H1 (cell line): ENCODE results near the gene CLCF1. TPM values are rescaled to one million over a fixed set of nuclear protein-coding genes. Genes with fewer than 3 reads are reported as not detected.
A peak's percentile ranks its signal among the peaks of the same experiment; 100 is the strongest.

Experiments
- CTCF ChIA-PET: fragments of 300-600 bp; sonication (Branson Sonifier 250); formaldehyde crosslinking; loops from one replicate; lab custom pipeline; 2021; ENCODE audit not compliant: partially characterized antibody; lab: Charles Lee
- POLR2A ChIA-PET: fragments of 300-600 bp; sonication (Branson Sonifier 250); formaldehyde crosslinking; loops from one replicate; lab custom pipeline; 2021; ENCODE audit warnings: inconsistent platforms; ENCODE audit not compliant: partially characterized antibody; lab: Charles Lee
- DNase-seq, 2 experiments: peaks; one replicate each; pipeline versions ENCODE4 v3.0.0 to v3.0.0-alpha.2; 2010 to 2022; ENCODE audit warnings: low spot score in 2 of 2, low read depth in 1 of 2, mixed read lengths in 1 of 2
- FAIRE-seq: peaks from 2 replicates; lab custom pipeline; 2011; peaks lifted over from hg19 to GRCh38; lab: Jason Lieb, UNC
- H2AFZ ChIP-seq: 2 replicates; pipeline ENCODE4 v1.8.1; 2012; ENCODE audit warnings: low read length, inconsistent platforms
- H2AK5ac ChIP-seq: 2 replicates; pipeline ENCODE4 v1.6.1; 2013; ENCODE audit warnings: low read depth, low read length
- H2BK120ac ChIP-seq: replicated peaks from 2 replicates; pipeline ENCODE3; 2013; ENCODE audit warnings: low read depth, low read length, inconsistent platforms
- H2BK12ac ChIP-seq: 2 replicates; pipeline ENCODE4 v1.6.1; 2013; ENCODE audit warnings: low read depth, low read length
- H2BK15ac ChIP-seq: 2 replicates; pipeline ENCODE4 v1.6.1; 2013; ENCODE audit warnings: low read length
- H2BK20ac ChIP-seq: 2 replicates; pipeline ENCODE4 v1.6.1; 2013; ENCODE audit warnings: low read length
- H2BK5ac ChIP-seq: 2 replicates; pipeline ENCODE4 v1.6.1; 2013; ENCODE audit warnings: low read depth, low read length
- H3K14ac ChIP-seq: 2 replicates; pipeline ENCODE4 v1.6.1; 2013; ENCODE audit warnings: inconsistent platforms; ENCODE audit not compliant: insufficient read length
- H3K18ac ChIP-seq: 2 replicates; pipeline ENCODE4 v1.6.1; 2013; ENCODE audit warnings: low read length; ENCODE audit errors: extremely low read depth
- H3K23ac ChIP-seq: 2 replicates; pipeline ENCODE4 v1.6.1; 2013; ENCODE audit warnings: inconsistent platforms; ENCODE audit not compliant: insufficient read length
- H3K23me2 ChIP-seq: 2 replicates; pipeline ENCODE4 v1.6.1; 2013; ENCODE audit warnings: low read depth, low read length
- H3K27ac ChIP-seq: 2 replicates; pipeline ENCODE4 v1.6.1; 2011; ENCODE audit warnings: low read depth, low read length, inconsistent platforms
- H3K27me3 ChIP-seq, 4 experiments: replicated peaks in 1 of 4; 1 replicate in 1 of 4; 2 replicates in 3 of 4; pipeline versions ENCODE4 v1.6.1 to v1.8.1; 2011 to 2013; ENCODE audit warnings: low read length in 3 of 4, mild to moderate bottlenecking in 3 of 4, inconsistent platforms in 2 of 4, mixed read lengths in 2 of 4, moderate library complexity in 1 of 4; ENCODE audit not compliant: control insufficient read depth in 3 of 4, insufficient read depth in 3 of 4; ENCODE audit errors: extremely low read depth in 1 of 4
- H3K36me3 ChIP-seq, 4 experiments: 2 replicates each; pipeline versions ENCODE4 v1.6.1 to v1.8.1; 2011 to 2013; ENCODE audit warnings: mild to moderate bottlenecking in 4 of 4, low read length in 3 of 4, moderate library complexity in 2 of 4, control low read depth in 1 of 4, inconsistent platforms in 1 of 4; ENCODE audit not compliant: insufficient read depth in 4 of 4, control insufficient read depth in 2 of 4
- H3K4ac ChIP-seq: replicated peaks from 2 replicates; pipeline ENCODE3; 2013; ENCODE audit warnings: low read length, low read depth, mixed read lengths, inconsistent platforms; ENCODE audit not compliant: insufficient read length
- H3K4me1 ChIP-seq, 4 experiments: replicated peaks in 1 of 4; 1 replicate in 1 of 4; 2 replicates in 3 of 4; pipeline versions ENCODE4 v1.6.1 to v1.8.1; 2011 to 2013; ENCODE audit warnings: low read length in 3 of 4, inconsistent platforms in 2 of 4, mixed read lengths in 1 of 4; ENCODE audit not compliant: insufficient read depth in 4 of 4, control insufficient read depth in 3 of 4
- H3K4me2 ChIP-seq, 2 experiments: 2 replicates each; pipeline versions ENCODE4 v1.6.1 to v1.8.1; 2011 to 2013; ENCODE audit warnings: low read depth in 2 of 2, low read length in 2 of 2, control low read depth in 1 of 2, inconsistent platforms in 1 of 2, mild to moderate bottlenecking in 1 of 2; ENCODE audit not compliant: insufficient read depth in 1 of 2
- H3K4me3 ChIP-seq, 4 experiments: fragments of 200-600, 300-600 bp in 1 of 4; sonication (generic), shearing (Covaris generic), sonication (Bioruptor Twin) in 1 of 4; 2 replicates each; pipeline versions ENCODE4 v1.5.1 to v1.8.1; 2011 to 2016; ENCODE audit warnings: low read length in 4 of 4, low read depth in 3 of 4, control low read depth in 2 of 4, inconsistent platforms in 2 of 4, mild to moderate bottlenecking in 2 of 4, mixed read lengths in 1 of 4, moderate library complexity in 1 of 4; ENCODE audit not compliant: insufficient read depth in 2 of 4; ENCODE audit errors: extremely low read depth in 1 of 4
- H3K56ac ChIP-seq: replicated peaks from 2 replicates; pipeline ENCODE3; 2013; ENCODE audit warnings: low read depth, mild to moderate bottlenecking, mixed read lengths, low read length, inconsistent platforms; ENCODE audit not compliant: insufficient read length
- H3K79me1 ChIP-seq: 2 replicates; pipeline ENCODE4 v1.6.1; 2013; ENCODE audit warnings: low read depth, low read length, control low read depth
- H3K79me2 ChIP-seq, 2 experiments: 2 replicates each; pipeline versions ENCODE4 v1.6.1 to v1.8.1; 2012 to 2013; ENCODE audit warnings: low read length in 2 of 2, mild to moderate bottlenecking in 2 of 2, inconsistent platforms in 1 of 2; ENCODE audit not compliant: insufficient read depth in 2 of 2, control insufficient read depth in 1 of 2
- H3K9ac ChIP-seq, 4 experiments: replicated peaks in 1 of 4; 1 replicate in 1 of 4; 2 replicates in 3 of 4; pipeline versions ENCODE4 v1.6.1 to v1.8.1; 2011 to 2013; ENCODE audit warnings: low read depth in 3 of 4, low read length in 3 of 4, control low read depth in 2 of 4, mild to moderate bottlenecking in 2 of 4, moderate library complexity in 2 of 4, inconsistent platforms in 1 of 4; ENCODE audit errors: extremely low read depth in 1 of 4
- H3K9me3 ChIP-seq, 2 experiments: 2 replicates each; pipeline versions ENCODE4 v1.6.1 to v1.8.1; 2012 to 2013; ENCODE audit warnings: mild to moderate bottlenecking in 2 of 2, moderate library complexity in 2 of 2, control low read depth in 1 of 2, inconsistent platforms in 1 of 2, low read depth in 1 of 2, low read length in 1 of 2, mixed read lengths in 1 of 2; ENCODE audit not compliant: insufficient read depth in 2 of 2
- H4K20me1 ChIP-seq, 2 experiments: replicated peaks in 1 of 2; 2 replicates each; pipeline versions ENCODE3 to v1.8.1; 2011 to 2013; ENCODE audit warnings: inconsistent platforms in 2 of 2, low read length in 2 of 2, mild to moderate bottlenecking in 1 of 2; ENCODE audit not compliant: insufficient read depth in 2 of 2, control insufficient read depth in 1 of 2
- H4K5ac ChIP-seq: 2 replicates; pipeline ENCODE4 v1.6.1; 2013; ENCODE audit warnings: low read length, low read depth, mixed read lengths, inconsistent platforms; ENCODE audit not compliant: insufficient read length
- H4K8ac ChIP-seq: 2 replicates; pipeline ENCODE4 v1.8.0; 2013; ENCODE audit warnings: mild to moderate bottlenecking, moderate library complexity, low read length, inconsistent platforms; ENCODE audit not compliant: insufficient read depth; ENCODE audit errors: extremely low read depth
- H4K91ac ChIP-seq: replicated peaks from 2 replicates; pipeline ENCODE3; 2013; ENCODE audit warnings: low read length, mixed read lengths, inconsistent platforms; ENCODE audit not compliant: insufficient read length
- ASH2L ChIP-seq: fragments of 200-600, 300-600 bp; sonication (generic); IDR thresholded peaks from one replicate; pipeline ENCODE4 v1.7.1; 2017; ENCODE audit warnings: low read length
- CHD1 ChIP-seq: IDR thresholded peaks from 2 replicates; pipeline ENCODE4 v1.6.1; 2012; ENCODE audit warnings: low read depth, low read length, improper control_type of control experiment
- CHD2 ChIP-seq: IDR thresholded peaks from 2 replicates; pipeline ENCODE4 v1.6.1; 2012; ENCODE audit warnings: low read length, improper control_type of control experiment
- CTCF ChIP-seq, 3 experiments: IDR thresholded peaks; 1 replicate in 2 of 3; 2 replicates in 1 of 3; pipeline versions ENCODE4 v1.5.1 to v1.6.1; 2011; ENCODE audit warnings: low read length in 3 of 3, mild to moderate bottlenecking in 3 of 3, inconsistent platforms in 2 of 3, low read depth in 1 of 3, moderate library complexity in 1 of 3; ENCODE audit not compliant: insufficient read depth in 1 of 3; ENCODE audit errors: control extremely low read depth in 1 of 3
- EP300 ChIP-seq, 2 experiments: IDR thresholded peaks; 1 replicate in 1 of 2; 2 replicates in 1 of 2; pipeline ENCODE4 v1.6.1; 2011 to 2012; ENCODE audit warnings: low read depth in 2 of 2, low read length in 2 of 2, mild to moderate bottlenecking in 2 of 2, borderline replicate concordance in 1 of 2, inconsistent platforms in 1 of 2, moderate library complexity in 1 of 2
- KDM1A ChIP-seq: fragments of 200-600, 300-600 bp; sonication (generic); IDR thresholded peaks from 2 replicates; pipeline ENCODE4 v1.7.1; 2016; ENCODE audit warnings: mild to moderate bottlenecking, low read length, borderline replicate concordance
- MAX ChIP-seq: IDR thresholded peaks from 2 replicates; pipeline ENCODE4 v1.6.1; 2012; ENCODE audit warnings: inconsistent platforms
- POU5F1 ChIP-seq: IDR thresholded peaks from 2 replicates; pipeline ENCODE4 v1.6.1; 2011; ENCODE audit warnings: low read depth, mild to moderate bottlenecking, low read length, moderate library complexity
- SIN3A ChIP-seq, 2 experiments: IDR thresholded peaks in 1 of 2; conservative IDR thresholded peaks in 1 of 2; 2 replicates each; pipeline ENCODE4 v1.6.1; 2011 to 2012; ENCODE audit warnings: low read length in 2 of 2, improper control_type of control experiment in 1 of 2, low read depth in 1 of 2, mild to moderate bottlenecking in 1 of 2
- YY1 ChIP-seq: IDR thresholded peaks from 2 replicates; pipeline ENCODE4 v1.6.1; 2011; ENCODE audit warnings: low read depth, mild to moderate bottlenecking, low read length
- WGBS, 2 experiments: shearing (Covaris generic) in 1 of 2; methylation state at CpG; one replicate each; pipeline versions ENCODE4 v1.1.6 to v1.1.7; 2013 to 2015; ENCODE audit warnings: low lambda C conversion rate in 2 of 2, mixed read lengths in 2 of 2, inconsistent platforms in 1 of 2, low coverage in 1 of 2, missing lambda C conversion rate in 1 of 2; ENCODE audit not compliant: insufficient replicate concordance in 2 of 2, insufficient coverage in 1 of 2, insufficient read length in 1 of 2; ENCODE audit errors: extremely low coverage in 1 of 2, missing lambda C conversion rate in 1 of 2; 5-methylcytosine and 5-hydroxymethylcytosine counted together
- polyA plus RNA-seq, 7 experiments: library from polyadenylated mRNA; depleted of rRNA in 3 of 7; stranded (reverse) in 5 of 7; unstranded in 2 of 7; fragments of >200 nt in 5 of 7; fragments of 200-250 nt in 2 of 7; gene quantifications; 1 replicate in 5 of 7; 2 replicates in 1 of 7; 4 replicates in 1 of 7; pipeline versions ENCODE4 v1.2.1 to v1.2.3, GENCODE V29; 2011 to 2013; ENCODE audit warnings: missing spikeins in 2 of 7, mixed read lengths in 2 of 7
- total RNA-seq: library from RNA; stranded (reverse); fragmentation: NEBNext Ultra II Directional; extraction: Animal tissue kit (Norgen Biotek cat#: 25700); gene quantifications from 2 replicates; pipeline ENCODE4 v1.2.1, GENCODE V29; 2021

The CLCF1 gene
- total and polyA plus RNA-seq, 2 of the 8 experiments (the other 6 are each of a cell fraction or from before 2014, with no cell fraction given): 0.32 to 1.2 TPM

DNA sequence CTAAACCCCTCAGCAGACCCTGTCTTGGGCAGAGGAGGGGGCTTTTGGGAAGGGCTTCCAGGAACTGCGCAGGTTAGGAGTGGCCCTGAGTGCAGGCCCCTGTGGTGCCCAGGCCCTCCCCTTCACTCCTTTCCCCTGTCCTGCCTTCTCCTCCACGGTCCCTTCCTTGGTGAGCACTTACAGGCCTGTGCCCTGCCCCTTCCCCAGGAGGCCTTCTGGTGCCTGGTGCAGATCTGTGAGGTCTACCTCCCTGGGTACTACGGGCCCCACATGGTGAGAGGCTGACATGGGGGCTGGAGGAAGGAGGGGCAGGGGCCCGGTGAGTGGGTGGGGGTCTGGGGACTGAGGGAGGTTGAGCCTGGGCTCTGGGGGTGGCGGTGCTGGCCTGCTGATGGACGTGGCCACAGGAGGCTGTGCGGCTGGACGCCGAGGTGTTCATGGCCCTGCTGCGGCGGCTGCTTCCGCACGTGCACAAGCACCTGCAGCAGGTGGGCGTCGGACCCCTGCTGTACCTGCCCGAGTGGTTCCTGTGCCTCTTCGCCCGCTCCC, 33.1 kb upstream of the CLCF1 start:
- Histone ChIP-seq H3K9me3 (no peaks in the 10 kb centered on the region), H3K79me1 (no peaks in the 10 kb centered on the region), H4K91ac (no peak overlapping the region), H2BK15ac (no peak overlapping the region), H3K14ac (no peak overlapping the region), H2BK20ac (no peak overlapping the region), H2BK5ac (no peak overlapping the region), H3K27me3 (peaks cover 0 to 4% (median 2%) of the 10 kb centered on the region in 4 experiments; a peak in 3 of 7 replicates), H3K4me1 (peaks cover 0 to 14% (median 8%) of the 10 kb centered on the region in 4 experiments; a peak in 5 of 7 replicates), H2AK5ac (no peak overlapping the region), H3K9ac (no peak overlapping the region), H4K20me1 (no peaks in the 10 kb centered on the region), H2BK120ac (no peak overlapping the region), H3K27ac (no peak overlapping the region), H2BK12ac (no peak overlapping the region), H3K18ac (no peak overlapping the region), H3K23ac (no peak overlapping the region), H2AFZ (no peak overlapping the region), H3K4me3 (no peak overlapping the region), H3K23me2 (0 out of 2 replicates have a peak, but pooled peaks cover 2% of the 10 kb centered on the region), H3K79me2 (no peaks in the 10 kb centered on the region), H4K5ac (no peak overlapping the region), H3K4me2 (no peak overlapping the region), H3K4ac (no peak overlapping the region), H3K56ac (no peak overlapping the region), H3K36me3 (no peaks in the 10 kb centered on the region), H4K8ac (peak overlapping the region; percentile 57; the same call in 1 of the 2 replicates)
- ChIA-PET POLR2A (interaction anchor here (0.8 to 1.9 kb wide), 7 partner anchors 9 to 53 kb away, joined by 3 to 8 read pairs (median 3); partner anchors contain the start of gene POLD4), CTCF (interaction anchor here (0.9 to 1.2 kb wide), 4 partner anchors 10 to 49 kb away, joined by 3 to 6 read pairs (median 4); no protein-coding TSS in a partner anchor)
- WGBS, 2 experiments: 94% methylated on average over 10 of the region's 18 CpGs; no CpG with 5 or more reads in 1 of the 2 experiments
- FAIRE-seq (no peak), DNase-seq (no peak)
- TF ChIP-seq CHD1 (no peak), POU5F1 (no peak), CHD2 (no peak), ASH2L (no peak), SIN3A (conservative IDR thresholded peaks at IDR 0.05 in 1 of 2, IDR thresholded peaks at IDR 0.05 in 1 of 2; ENCODE audit: low read depth in 1 of 2, low read length in 2 of 2) (no peak), KDM1A (no peak), MAX (no peak), EP300 (IDR thresholded peaks at IDR 0.05; ENCODE audit: borderline replicate concordance in 1 of 2, low read depth in 2 of 2, low read length in 2 of 2) (no peak), CTCF (IDR thresholded peaks at IDR 0.05; ENCODE audit: control extremely low read depth in 1 of 3, insufficient read depth in 1 of 3, low read depth in 1 of 3, low read length in 3 of 3) (no peak), YY1 (no peak)
